ENCODE measurements around the gene ELL.
"Not testable (repeated sequence)": the region's sequence is repeated elsewhere in the genome, so short reads cannot be mapped to it uniquely, and the experiment has no call there.

- not testable (repeated sequence) for TF ChIP-seq EZH2 (IDR thresholded peaks at IDR 0.05; ENCODE audit: insufficient read depth, poor library complexity, severe bottlenecking); EZH2phosphoT487 (IDR thresholded peaks at IDR 0.05; ENCODE audit: insufficient read depth, low read depth)
Observed at GRCh38 chr19:18522862-18523440, 1.1 kb upstream of the ELL start.

Measured in GM23248 (cell line).